GM19239 (cell line): ENCODE results near the gene REXO5.
"Not testable (repeated sequence)": the region's sequence is repeated elsewhere in the genome, so short reads cannot be mapped to it uniquely, and the experiment has no call there.

Source experiments
- DNase-seq: peaks from one replicate; pipeline ENCODE4 v3.0.0; 2011; ENCODE audit warnings: low spot score; ENCODE audit not compliant: insufficient read length
- FAIRE-seq: peaks from 2 replicates; lab custom pipeline; 2011; peaks lifted over from hg19 to GRCh38; lab: Jason Lieb, UNC

Gene REXO5

GRCh38 chr16:20844588-20844987 is 38.3 kb downstream of the REXO5 start:
- no peak for FAIRE-seq

GRCh38 chr16:20846030-20846429 is 39.7 kb downstream of the REXO5 start:
- no peak for DNase-seq
- FAIRE-seq: no peak

More at GRCh38 chr16:20844588-20844987, 38.3 kb downstream of the REXO5 start:
- DNase-seq: no peak

GRCh38 chr16:20846551-20846950 is 40.2 kb downstream of the REXO5 start:
- FAIRE-seq: no peak

GRCh38 chr16:20847550-20847949 is 41.2 kb downstream of the REXO5 start:
- DNase-seq (no peak), FAIRE-seq (no peak)

More at GRCh38 chr16:20846551-20846950, 40.2 kb downstream of the REXO5 start:
- DNase-seq: no peak

- DNase-seq: no peak
- peak; percentile 83 for FAIRE-seq
Measured at GRCh38 chr16:20849589-20850390, 43.5 kb downstream of the REXO5 start.

GRCh38 chr16:20850981-20851380 is 44.7 kb downstream of the REXO5 start:
- FAIRE-seq (no peak), DNase-seq (no peak)

- no peak for FAIRE-seq
- DNase-seq: no peak
Measured at GRCh38 chr16:20851601-20852000, 45.3 kb downstream of the REXO5 start.

- FAIRE-seq (no peak), DNase-seq (no peak)
Measured at GRCh38 chr16:20853143-20853542, 46.8 kb downstream of the REXO5 start.

GRCh38 chr16:20853981-20854620 is 47.8 kb downstream of the REXO5 start:
- DNase-seq (no peak), FAIRE-seq (no peak)

- DNase-seq (no peak), FAIRE-seq (no peak)
Measured at GRCh38 chr16:20854963-20855362, 48.6 kb downstream of the REXO5 start.

GRCh38 chr16:20857281-20857680 is 51.0 kb downstream of the REXO5 start:
- no peak for DNase-seq
- FAIRE-seq: no peak

GRCh38 chr16:20859229-20859628 is 52.9 kb downstream of the REXO5 start:
- FAIRE-seq (no peak), DNase-seq (no peak)

GRCh38 chr16:20859699-20860098 is 53.4 kb downstream of the REXO5 start:
- no peak for FAIRE-seq
- no peak for DNase-seq

- no peak for FAIRE-seq
Measured at GRCh38 chr16:20860361-20860760, 54.0 kb downstream of the REXO5 start.

GRCh38 chr16:20860995-20861394 is 54.7 kb downstream of the REXO5 start:
- not testable (repeated sequence) for DNase-seq, FAIRE-seq

More at GRCh38 chr16:20860361-20860760, 54.0 kb downstream of the REXO5 start:
- no peak for DNase-seq

GRCh38 chr16:20862162-20862960 is 56.0 kb downstream of the REXO5 start:
- no peak for FAIRE-seq
- DNase-seq: no peak

GRCh38 chr16:20864376-20864775 is 58.0 kb downstream of the REXO5 start:
- not testable (repeated sequence) for FAIRE-seq, DNase-seq

- no peak for FAIRE-seq
Measured at GRCh38 chr16:20865420-20866131, 59.2 kb downstream of the REXO5 start.

GRCh38 chr16:20866145-20866772 is 59.9 kb downstream of the REXO5 start:
- peak; percentile 31 for FAIRE-seq
- no peak for DNase-seq

More at GRCh38 chr16:20865420-20866131, 59.2 kb downstream of the REXO5 start:
- DNase-seq: no peak

GRCh38 chr16:20866801-20867200 is 60.5 kb downstream of the REXO5 start:
- DNase-seq (no peak), FAIRE-seq (no peak)
